NCI-H226 (cell line): ENCODE measurements around the gene RNF38.

Experiments used
- DNase-seq: peaks from one replicate; pipeline ENCODE4 v3.0.0-alpha.2; 2015

RNF38 gene

DNA sequence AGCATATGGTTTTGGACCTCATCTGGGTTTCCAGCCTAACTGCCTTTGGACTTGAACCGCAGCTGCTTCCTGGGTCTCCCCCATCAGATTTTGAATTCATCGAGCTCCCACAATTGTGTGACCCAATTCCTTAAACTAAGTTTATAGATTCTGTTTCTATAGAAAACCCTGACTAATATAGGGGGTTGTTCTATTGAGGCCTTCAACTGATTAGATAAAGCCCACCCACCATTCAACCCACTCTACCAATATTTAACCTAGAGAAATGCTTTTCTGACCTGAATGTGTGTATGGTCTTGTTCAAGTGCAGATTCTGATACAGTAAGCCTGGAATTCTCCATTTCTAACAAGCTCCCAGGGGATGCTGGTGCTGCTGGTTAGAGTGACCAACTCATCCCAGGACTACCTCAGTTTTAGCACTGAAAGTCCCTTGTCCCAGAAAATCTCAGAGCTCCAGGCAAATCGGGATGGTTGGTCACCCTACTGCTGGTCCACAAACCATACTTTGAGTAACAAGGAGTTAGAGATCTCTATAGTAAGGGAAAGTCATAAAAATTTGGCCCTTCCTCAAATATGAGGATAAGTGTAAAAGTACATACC lies 110.1 kb downstream of the RNF38 start:
- DNase-seq: no peak

DNA sequence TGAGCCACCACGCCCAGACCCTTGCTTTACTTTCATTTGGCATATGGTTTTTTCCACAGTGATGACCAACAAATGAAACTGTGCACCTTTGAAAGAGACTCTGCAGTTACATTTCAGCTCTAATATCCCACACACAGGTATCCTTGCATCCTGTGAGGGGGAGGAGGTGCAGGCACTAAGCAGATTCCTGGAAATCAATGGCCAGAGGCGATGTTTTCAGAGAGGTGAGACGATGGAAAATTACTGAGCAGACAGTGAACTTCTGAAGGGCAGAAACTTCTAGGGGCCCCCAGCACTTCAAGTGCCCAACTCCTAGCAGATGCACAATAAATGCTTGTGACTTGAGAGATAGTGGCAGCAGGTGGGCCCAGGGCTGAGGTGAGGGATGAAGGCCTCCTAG lies 112.0 kb downstream of the RNF38 start:
- DNase-seq: no peak
